ENCODE data around the gene RTP5.

RTP5 gene

DNA sequence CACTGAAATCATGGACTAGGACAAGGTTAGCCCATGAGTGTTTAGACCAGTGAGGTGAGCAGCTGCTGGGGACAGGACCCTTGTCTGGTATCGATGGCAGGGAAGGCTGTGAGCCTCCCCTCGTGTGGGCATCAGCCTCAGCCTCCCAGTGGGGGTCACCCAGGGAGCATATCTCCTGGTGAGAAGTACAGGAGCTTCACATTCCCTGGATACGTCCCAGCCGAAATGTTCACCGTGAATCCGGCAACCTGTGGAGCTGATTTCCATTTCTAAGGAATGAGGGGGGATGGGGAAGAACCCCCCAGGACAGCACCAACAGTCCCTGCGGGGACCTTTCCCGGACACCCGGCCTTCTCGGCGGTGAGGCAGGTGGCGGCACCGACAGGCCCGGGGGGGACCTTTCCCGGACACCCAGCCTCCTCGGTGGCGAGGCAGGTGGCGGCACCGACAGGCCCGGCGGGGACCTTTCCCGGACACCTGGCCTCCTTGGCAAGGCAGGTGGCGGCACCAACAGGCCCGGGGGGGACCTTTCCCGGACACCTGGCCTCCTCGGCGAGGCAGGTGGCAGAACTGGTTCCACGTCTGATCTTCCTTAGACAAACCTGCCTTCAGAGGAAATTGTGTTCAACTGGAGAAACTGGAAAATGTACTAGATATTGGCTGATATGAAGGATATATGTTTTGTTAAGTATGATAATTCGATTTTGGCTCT is 21.2 kb downstream of the RTP5 start:
- DNase-seq: no peak

DNA sequence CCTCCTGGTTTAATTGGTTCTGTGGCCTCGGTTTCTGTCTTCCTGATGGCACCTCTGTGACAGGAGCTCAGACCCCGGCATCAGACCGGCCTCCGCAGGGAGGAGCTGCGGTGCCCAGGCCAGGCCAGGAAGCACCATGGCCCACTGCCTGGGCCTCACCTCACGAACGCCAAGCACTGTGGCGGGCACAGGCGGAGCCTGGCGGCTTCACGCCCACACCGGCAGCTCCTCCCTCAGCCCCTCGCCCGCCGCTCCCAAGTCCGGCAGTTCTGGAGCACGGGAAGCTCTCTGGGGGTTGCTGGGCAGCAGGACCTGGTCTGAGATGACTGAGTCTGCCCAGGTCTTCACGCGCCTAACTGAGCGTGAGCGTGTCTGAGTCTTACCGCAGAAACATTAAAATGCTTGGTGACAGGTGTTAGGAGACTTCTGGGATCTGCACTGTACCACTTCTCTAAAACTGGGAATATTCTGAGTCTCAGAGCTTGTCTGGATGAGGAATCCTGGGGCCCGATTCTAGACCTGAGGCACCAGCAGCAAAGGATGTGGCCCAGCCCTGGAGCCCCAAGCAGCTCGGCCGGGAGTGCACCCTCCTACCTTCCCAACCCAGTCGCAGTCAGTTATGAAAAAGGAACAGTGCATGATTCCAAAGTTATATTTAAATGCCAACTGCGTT is 21.9 kb downstream of the RTP5 start:
- no peak for DNase-seq

GRCh38 chr2:241891988-241892298 is 22.4 kb downstream of the RTP5 start:
- DNase-seq: no peak

- no peak for DNase-seq
These were observed 23.0 kb downstream of the RTP5 start for GRCh38 chr2:241892299-241893137.

GRCh38 chr2:241893265-241893664 is 23.7 kb downstream of the RTP5 start:
- no peak for DNase-seq

GRCh38 chr2:241894056-241894641 is 24.6 kb downstream of the RTP5 start:
- DNase-seq: no peak

DNA sequence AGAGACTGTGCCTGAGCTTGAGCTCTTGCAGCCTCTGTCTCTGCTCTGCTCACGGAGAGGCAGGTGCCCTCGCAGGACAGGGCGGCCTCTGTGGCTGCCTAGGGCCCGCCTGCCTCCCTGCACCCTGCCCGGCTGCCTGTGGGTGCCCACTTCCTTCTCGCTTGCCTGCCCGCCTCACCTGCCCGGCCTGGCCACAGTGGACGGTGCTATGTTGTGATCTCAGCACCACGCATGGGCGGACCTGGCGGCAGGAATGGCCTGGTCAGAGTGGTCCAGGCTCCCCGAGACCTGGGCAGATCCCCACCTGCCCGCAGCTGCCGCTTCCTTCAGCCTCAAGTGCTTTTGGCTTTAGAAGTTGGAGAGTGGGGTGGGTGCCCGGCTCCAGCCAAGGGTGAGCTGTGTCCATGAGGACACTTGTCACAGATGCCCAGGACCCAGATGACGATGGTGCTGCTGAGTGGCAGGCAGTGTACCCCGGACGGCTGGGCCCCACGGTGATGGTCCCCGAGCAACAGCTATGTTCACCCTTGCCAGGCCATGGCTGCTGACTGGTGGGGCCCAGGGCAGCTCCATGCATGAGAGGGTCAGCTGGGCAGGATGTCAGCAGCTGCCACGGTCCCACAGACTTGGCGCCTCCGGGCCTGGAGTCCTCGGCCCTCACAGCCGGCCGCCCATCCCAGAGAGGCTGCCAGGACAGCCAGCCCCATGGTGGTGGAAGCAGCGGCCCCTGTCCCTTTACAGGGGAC is 25.3 kb downstream of the RTP5 start:
- no peak for DNase-seq

DNA sequence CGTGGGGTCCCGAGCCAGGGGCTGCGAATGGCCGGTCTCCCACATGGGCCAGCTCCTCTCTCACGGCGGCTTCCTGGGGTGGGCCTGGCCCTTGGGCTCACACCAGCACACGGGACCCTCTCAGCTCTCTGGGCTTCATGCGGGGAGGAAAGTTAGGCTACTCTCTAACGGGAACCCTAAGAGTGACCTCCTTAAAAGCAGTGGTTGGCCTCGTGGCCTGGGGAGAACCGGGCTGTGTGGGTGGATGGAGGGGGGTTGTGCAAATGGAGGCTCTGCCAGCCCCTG is 25.8 kb downstream of the RTP5 start:
- DNase-seq: no peak

DNA sequence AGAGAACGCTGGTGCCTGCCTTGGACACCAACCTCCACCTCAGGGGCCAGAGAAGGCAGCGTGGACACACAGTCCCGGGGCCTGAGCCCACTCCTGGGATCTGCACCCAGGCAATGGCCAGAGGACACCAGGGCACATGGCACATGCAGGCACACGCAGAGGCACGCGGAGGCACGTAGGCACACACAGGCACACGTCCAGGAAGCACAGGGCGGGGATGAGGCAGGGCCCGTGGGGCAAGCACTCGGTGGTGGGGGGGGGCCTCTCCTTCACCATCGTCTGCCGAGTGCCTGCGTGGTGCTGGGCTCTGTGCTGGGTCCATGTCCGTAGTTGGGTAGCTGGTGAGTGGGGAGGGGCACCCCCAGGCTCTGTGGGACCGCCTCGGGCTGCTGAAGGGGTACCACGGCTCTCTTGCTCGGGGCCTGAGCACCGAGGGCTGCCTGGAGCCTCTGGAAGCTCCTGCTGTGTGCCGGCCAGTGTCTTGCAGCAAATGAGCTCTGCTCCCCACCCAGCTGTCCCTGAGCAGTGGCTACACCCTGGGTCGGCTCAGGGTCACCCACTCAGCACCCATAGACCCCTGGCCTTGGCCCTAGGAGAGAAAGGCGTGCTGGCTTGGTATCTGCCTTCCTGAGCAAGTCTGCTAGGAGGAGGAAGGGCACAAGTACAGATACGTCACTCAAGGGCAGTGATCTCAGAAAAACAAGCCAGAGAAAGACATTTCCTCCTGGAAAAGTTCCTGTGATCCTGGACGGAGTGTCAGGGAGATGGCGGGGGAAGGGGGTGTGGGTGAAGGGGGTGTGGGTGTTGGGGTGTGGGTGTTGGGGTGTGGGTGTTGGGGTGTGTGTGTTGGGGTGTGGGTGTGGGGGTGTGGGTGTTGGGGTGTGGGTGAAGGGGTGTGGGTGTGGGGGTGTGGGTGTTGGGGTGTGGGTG is 26.4 kb downstream of the RTP5 start:
- no peak for DNase-seq

DNA sequence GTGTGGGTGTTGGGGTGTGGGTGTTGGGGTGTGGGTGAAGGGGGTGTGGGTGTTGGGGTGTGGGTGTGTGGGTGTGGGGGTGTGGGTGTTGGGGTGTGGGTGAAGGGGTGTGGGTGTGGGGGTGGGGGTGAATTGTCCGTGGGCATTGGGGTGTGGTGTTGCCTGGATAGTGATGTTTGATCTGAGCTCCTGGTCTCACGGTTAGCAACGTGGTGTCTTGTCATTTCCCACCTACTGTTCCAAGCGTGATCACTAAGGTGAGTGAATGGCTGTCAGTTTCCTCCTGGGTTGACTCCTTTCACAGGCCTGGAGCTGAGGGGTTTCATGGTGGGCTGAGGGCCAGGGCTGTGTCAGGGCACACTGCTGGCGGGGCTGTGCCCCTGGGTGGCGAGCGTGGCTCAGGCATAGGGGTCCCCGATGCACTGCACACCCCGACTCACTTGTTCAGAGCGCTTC is 27.2 kb downstream of the RTP5 start:
- DNase-seq: no peak

DNA sequence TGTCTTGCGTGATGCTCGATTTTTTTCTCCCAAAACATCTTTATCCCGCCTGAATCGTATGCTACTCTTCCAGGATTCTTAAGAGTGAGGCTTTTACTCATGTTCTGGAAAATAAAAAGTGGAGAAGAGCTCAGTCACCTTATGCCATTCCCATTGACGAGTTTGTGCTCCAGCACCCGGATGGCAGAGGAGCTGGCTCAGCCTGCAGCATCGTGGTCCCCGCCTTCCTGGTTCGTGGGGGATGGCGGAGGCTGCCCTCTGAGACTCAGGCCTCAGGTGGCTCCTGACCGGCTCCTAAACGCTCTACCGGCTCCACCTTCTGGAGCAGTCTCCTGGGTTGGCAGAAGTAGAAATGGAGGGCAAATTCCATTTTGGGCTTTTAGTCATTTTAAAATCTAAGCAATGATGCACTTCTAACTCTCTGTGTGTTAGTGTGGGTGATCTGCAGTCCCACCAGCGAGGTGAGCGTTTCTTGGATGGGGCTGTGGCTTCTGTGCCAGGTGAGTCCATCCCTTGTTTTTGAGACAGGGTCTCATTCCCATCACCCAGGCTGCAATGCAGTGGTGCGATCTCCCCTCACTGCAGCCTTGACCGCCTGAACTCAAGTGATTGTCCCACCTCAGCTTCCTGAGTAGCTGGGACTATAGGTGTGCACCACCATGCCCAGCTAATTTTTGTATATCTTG is 27.8 kb downstream of the RTP5 start:
- no peak for DNase-seq

DNA sequence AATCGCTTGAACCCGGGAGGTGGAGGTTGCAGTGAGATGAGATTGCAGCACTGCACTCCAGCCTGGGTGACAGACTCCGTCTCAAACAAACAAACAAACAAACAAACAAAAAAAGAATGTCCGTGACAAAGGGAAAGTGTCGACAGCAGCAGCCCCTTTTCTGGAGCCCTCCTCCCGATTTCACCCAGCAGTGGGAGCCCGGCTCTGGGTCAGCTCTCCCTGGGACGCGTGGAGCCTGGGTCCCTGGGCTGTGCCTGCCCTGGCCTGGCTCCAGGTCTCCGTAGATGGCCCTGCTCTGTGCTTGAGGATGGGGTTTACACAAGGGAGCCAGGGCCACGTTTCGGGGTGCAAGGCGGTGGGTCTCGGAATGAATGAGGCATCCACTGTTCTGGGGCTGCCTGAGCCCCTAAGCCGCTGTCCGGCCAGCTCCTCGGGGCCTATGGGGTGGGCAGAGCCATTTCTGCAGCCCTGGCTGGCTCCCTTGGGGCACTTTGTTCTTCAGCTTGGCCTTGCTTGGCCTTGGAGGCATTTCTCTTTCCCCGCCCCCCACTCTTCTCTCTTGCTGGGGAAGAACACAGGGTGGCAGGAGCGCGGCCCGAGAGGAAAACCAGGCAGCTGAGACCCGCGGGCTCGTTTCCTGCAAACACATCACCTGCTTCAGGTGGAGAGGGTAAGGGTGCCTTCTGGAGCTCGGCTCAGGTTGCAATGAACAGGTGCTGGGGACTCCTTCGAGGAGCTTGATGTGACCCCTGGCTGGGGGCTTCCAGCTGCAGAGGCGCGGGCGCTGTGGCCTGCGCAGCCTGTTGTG is 29.1 kb downstream of the RTP5 start:
- DNase-seq: no peak

GRCh38 chr2:241900251-241901017 is 30.9 kb downstream of the RTP5 start:
- no peak for DNase-seq

GRCh38 chr2:241901018-241901380 is 31.5 kb downstream of the RTP5 start:
- DNase-seq: no peak

DNA sequence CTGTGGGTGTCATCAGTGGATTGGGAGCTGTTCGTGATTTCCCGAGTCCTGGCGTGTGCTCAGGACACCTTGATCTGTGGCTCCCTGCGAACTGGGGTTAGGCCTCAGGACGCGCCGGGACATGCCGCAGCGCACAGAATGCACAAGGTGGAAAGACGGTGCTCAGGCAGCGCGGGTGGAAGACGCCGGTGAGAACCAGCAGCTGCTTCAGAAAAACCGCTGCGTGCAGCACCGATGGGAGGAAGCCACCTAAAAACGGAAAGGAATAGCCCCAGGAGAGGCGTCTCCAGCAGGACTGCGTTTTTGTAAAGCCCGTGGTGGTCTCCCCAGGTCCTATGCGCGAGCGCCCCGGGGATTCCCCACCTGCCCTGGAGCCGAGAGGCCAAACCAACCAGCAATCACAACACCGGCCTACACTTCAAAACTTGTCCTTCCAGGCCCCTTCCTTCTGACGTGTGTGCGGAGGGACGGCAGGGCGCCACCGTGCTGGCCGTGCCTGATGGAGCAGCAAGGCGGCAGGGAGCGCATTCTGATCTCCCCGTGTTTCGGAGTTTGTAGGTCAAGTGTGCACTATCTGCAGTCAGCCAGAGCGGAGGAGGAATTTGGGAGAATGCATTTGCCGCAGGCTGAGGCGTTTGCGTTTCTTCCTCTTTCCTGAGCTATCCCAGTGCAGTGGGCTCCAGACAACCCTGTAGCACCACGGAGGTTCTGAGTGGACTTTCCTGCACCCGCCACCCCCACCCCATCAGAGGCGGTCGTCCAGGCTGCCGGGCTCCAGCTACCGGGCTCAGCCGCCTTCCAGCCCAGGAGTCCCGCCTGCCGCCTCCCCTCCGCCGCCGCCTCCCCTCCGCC is 32.2 kb downstream of the RTP5 start:
- DNase-seq: no peak

- DNase-seq: no peak
These were observed 32.9 kb downstream of the RTP5 start for GRCh38 chr2:241902357-241902991.

DNA sequence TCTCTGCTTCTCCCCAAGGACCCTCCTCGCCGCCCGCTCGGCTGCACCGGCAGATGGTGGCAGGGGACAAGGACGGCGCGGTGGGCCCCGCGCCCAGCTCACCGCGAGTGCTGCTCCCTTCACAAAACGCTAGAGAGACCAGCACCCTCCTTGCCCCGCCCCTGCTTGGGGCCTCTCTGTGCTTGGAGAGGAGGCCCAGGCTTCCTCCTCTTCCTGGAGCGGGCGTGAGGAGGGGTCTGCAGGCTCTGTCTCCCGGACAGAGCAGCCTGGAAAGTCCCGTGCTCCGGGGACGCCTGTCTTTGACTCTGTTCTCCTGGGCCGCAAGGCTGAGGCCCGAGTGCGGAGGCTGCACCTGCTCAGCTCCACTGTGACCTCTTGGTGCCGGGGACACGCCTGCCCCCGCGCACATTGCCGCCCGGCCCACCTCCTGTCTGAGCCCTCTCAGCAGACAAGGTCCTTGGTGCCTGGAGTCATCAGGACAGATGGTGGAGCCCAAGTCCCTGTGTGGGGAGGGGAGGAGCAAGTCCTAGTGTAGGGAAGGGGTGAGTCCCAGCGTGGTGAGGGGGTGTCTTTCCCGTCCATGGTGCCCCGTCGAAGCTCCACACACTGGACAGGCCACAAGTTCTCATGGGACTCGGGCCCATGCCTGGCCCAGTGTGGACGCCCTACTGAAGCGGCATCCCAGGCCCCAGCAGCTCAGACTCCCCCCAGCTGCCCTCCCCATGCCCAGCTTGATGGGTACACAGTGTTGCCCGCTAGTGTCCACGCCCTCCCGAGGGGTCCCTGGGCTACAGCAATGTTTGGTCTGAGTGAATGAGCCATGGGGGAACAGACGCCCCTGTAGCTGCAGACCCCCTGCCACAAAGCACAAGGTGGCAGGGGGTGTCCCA is 33.8 kb downstream of the RTP5 start:
- no peak for DNase-seq
